ENCODE data around the gene CCDC57.

- TF ChIP-seq POLR2A (IDR thresholded peaks at IDR 0.05) (peak in 1 of 2 donors; percentile 66), CTCF (IDR thresholded peaks at IDR 0.05) (peak in 3 of 12 donors; percentile 3 to 8 (median 5))
These were observed at the start of gene CCDC57 for GRCh38 chr17:82212331-82213250.

Data from heart left ventricle (tissue), 13 donors.